ENCODE measurements around the gene ZNF444. TPM values are rescaled to one million over a fixed set of nuclear protein-coding genes. Genes with fewer than 3 reads are reported as not detected.

The ZNF444 gene
- total RNA-seq, 1 donor from 2014 or later = 32.5 TPM

GRCh38 chr19:56118666-56119581, 22.2 kb upstream of the ZNF444 start:
- ATAC-seq = no peak
- no peak for DNase-seq (ENCODE audit: low spot score)
- intact Hi-C loops (cut with DNase I) = no loop called here

- DNase-seq (ENCODE audit: low spot score) = no peak
- intact Hi-C loops (cut with DNase I) = no loop called here
- no peak for ATAC-seq
Measured at GRCh38 chr19:56119582-56119978, 21.5 kb upstream of the ZNF444 start.

GRCh38 chr19:56120002-56120370, 21.1 kb upstream of the ZNF444 start:
- intact Hi-C loops (cut with DNase I) = no loop called here
- DNase-seq (ENCODE audit: low spot score) (no peak), ATAC-seq (no peak)

- DNase-seq (ENCODE audit: low spot score) = peak; percentile 85
- intact Hi-C loops (cut with DNase I) = no loop called here
- ATAC-seq = peak; percentile 20
Measured at GRCh38 chr19:56120371-56121179, 20.5 kb upstream of the ZNF444 start.

GRCh38 chr19:56121180-56122167, 19.6 kb upstream of the ZNF444 start, which contains the start of gene ZNF787:
ZNF787 (minus strand) TSS chr19:56121295; CDS start chr19:56103217, 18,078 bp downstream.
- DNase-seq (ENCODE audit: low spot score) = peak; percentile 99
- ATAC-seq = peak; percentile 98
- intact Hi-C loops (cut with DNase I) = no loop called here

- DNase-seq (ENCODE audit: low spot score) (no peak), ATAC-seq (no peak)
- intact Hi-C loops (cut with DNase I) = no loop called here
Measured at GRCh38 chr19:56123266-56123891, 17.7 kb upstream of the ZNF444 start.

GRCh38 chr19:56124578-56124977, 16.5 kb upstream of the ZNF444 start:
- ATAC-seq (no peak), DNase-seq (ENCODE audit: low spot score) (no peak)
- intact Hi-C loops (cut with DNase I) = no loop called here

GRCh38 chr19:56125806-56126590, 15.1 kb upstream of the ZNF444 start:
- intact Hi-C loops (cut with DNase I) = no loop called here
- DNase-seq (ENCODE audit: low spot score) (no peak), ATAC-seq (no peak)

GRCh38 chr19:56126983-56127780, 13.9 kb upstream of the ZNF444 start:
- DNase-seq (ENCODE audit: low spot score) (no peak), ATAC-seq (no peak)
- intact Hi-C loops (cut with DNase I) = no loop called here

- intact Hi-C loops (cut with DNase I) = no loop called here
- no peak for DNase-seq (ENCODE audit: low spot score)
- ATAC-seq = no peak
Measured at GRCh38 chr19:56130006-56130405, 11.1 kb upstream of the ZNF444 start.

GRCh38 chr19:56131651-56132050, 9.4 kb upstream of the ZNF444 start:
- DNase-seq (ENCODE audit: low spot score) (no peak), ATAC-seq (no peak)
- intact Hi-C loops (cut with DNase I) = no loop called here

GRCh38 chr19:56132316-56132822, 8.7 kb upstream of the ZNF444 start:
- peak; percentile 91 for ATAC-seq
- intact Hi-C loops (cut with DNase I) = no loop called here

GRCh38 chr19:56133858-56134653, 7.0 kb upstream of the ZNF444 start:
- no peak for ATAC-seq
- intact Hi-C loops (cut with DNase I) = no loop called here
- DNase-seq (ENCODE audit: low spot score) = no peak

More at GRCh38 chr19:56132316-56132822, 8.7 kb upstream of the ZNF444 start:
- DNase-seq (ENCODE audit: low spot score) = no peak

GRCh38 chr19:56134654-56134921, 6.5 kb upstream of the ZNF444 start:
- intact Hi-C loops (cut with DNase I) = no loop called here
- ATAC-seq (no peak), DNase-seq (ENCODE audit: low spot score) (no peak)

GRCh38 chr19:56136362-56136761, 4.7 kb upstream of the ZNF444 start:
- ATAC-seq (no peak), DNase-seq (ENCODE audit: low spot score) (no peak)
- intact Hi-C loops (cut with DNase I) = no loop called here

- intact Hi-C loops (cut with DNase I) = no loop called here
- DNase-seq (ENCODE audit: low spot score) (no peak), ATAC-seq (no peak)
Measured at GRCh38 chr19:56137405-56137804, 3.7 kb upstream of the ZNF444 start.
